Astrocyte (in vitro differentiated cells and primary cell): ENCODE measurements around the gene ZNF503.

ENCODE experiments used
- CTCF ChIP-seq: IDR thresholded peaks from 2 replicates; pipeline ENCODE4 v1.5.1; 2011; ENCODE audit warnings: low read depth, mild to moderate bottlenecking, inconsistent platforms, low read length, moderate library complexity; ENCODE audit not compliant: insufficient read depth
- EZH2 ChIP-seq: IDR thresholded peaks from 2 replicates; pipeline ENCODE4 v1.6.1; 2012; ENCODE audit warnings: mild to moderate bottlenecking, low read length, inconsistent platforms; ENCODE audit not compliant: insufficient read depth

DNA sequence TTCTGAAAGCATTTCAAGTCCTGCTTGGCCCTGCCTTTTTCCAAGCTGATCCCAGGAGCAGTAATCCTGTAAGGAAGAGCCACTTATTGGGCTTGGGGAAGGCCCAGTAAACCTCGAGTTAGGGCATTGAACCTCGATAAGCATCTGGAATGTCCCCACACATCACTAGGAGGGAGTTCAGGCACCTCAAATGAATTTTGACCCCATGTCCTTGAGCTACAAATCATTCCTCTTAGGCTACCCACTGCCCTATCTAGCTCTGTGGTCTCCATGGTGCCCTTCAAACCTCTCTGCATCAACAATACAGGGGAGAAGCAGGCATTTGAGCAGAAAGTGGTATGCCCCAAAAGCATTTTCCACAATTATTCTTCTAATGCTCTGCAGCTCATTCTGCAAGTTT, 33.7 kb downstream of the ZNF503 start:
- TF ChIP-seq CTCF (no peak), EZH2 (no peak)
